H1 (cell line): ENCODE results near the gene TTC34. TPM values are rescaled to one million over a fixed set of nuclear protein-coding genes. Genes with fewer than 3 reads are reported as not detected.

Source experiments
- POU5F1 ChIP-seq: IDR thresholded peaks from 2 replicates; pipeline ENCODE4 v1.6.1; 2011; ENCODE audit warnings: low read depth, mild to moderate bottlenecking, low read length, moderate library complexity
- polyA plus RNA-seq, 7 experiments: library from polyadenylated mRNA; depleted of rRNA in 3 of 7; stranded (reverse) in 5 of 7; unstranded in 2 of 7; fragments of >200 nt in 5 of 7; fragments of 200-250 nt in 2 of 7; gene quantifications; 1 replicate in 5 of 7; 2 replicates in 1 of 7; 4 replicates in 1 of 7; pipeline versions ENCODE4 v1.2.1 to v1.2.3, GENCODE V29; 2011 to 2013; ENCODE audit warnings: missing spikeins in 2 of 7, mixed read lengths in 2 of 7
- total RNA-seq: library from RNA; stranded (reverse); fragmentation: NEBNext Ultra II Directional; extraction: Animal tissue kit (Norgen Biotek cat#: 25700); gene quantifications from 2 replicates; pipeline ENCODE4 v1.2.1, GENCODE V29; 2021

TTC34 gene
- total and polyA plus RNA-seq, 2 of the 8 experiments (the other 6 are each of a cell fraction or from before 2014, with no cell fraction given), result 0.23 to 0.50 TPM

DNA sequence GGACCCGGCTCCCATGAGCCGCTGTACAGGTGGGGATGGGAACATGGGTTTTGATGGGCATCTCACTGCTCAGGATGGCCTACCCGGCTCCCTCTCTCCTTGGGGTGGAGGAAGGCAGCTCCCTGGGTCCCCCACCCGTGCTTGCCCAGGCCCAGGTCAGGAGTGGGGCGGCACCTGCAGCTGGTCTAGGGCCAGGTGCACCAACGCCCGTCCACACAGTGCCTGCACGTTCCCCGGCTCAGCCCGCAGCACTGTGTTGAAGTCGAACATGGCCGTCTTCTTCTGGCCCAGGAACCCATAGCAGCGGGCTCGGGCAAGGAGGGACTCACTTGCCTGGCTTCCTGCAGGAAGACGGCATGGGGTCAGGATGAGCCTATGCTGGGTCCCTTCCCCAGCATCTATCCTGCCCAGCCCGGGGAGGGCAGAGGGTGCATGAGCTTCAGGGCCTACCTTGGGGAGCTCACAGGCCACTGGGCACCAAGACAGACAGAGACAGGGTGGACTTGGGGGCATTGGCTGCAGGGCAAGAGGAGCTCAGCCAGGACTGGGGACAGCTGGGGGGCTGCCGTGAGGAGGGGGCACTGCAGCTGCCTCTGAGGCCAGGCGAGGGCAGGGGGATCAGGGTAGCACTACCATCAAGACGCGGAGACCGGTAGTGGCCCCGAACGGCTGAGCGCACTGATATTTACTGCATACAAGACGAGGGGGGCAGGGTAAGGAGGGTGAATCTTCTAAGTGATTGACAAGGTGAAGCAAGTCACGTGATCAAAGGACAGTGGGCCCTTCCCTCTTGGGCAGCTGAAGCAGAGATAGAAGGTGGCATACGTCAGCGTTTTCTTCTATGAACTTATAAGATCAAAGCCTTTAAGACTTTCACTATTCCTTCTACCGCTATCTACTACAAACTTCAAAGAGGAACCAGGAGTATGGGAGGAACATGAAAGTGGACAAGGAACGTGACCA is 17.8 kb downstream of the TTC34 start (continued):
- no peak for TF ChIP-seq POU5F1
